HG02943 (cell line): ENCODE results near the gene SDF4.

Source experiments
- ATAC-seq: cut with Tn5 transposase; IDR thresholded peaks from one replicate; pipeline ENCODE4 v1.9.1; 2021; ENCODE audit warnings: mild to moderate bottlenecking, low read depth, moderate library complexity; ENCODE audit not compliant: unreplicated experiment

The SDF4 gene

GRCh38 chr1:1216770-1217620 lies 14.8 kb downstream of the SDF4 start:
- ATAC-seq: no peak

- no peak for ATAC-seq
These were observed 15.8 kb downstream of the SDF4 start for GRCh38 chr1:1215881-1216605.

- no peak for ATAC-seq
These were observed 16.6 kb downstream of the SDF4 start for GRCh38 chr1:1215080-1215676.

GRCh38 chr1:1213345-1214265 lies 18.2 kb downstream of the SDF4 start, which contains the start of gene TNFRSF4:
Gene TNFRSF4 (minus strand): TSS chr1:1214153. CDS start chr1:1214127, 26 bp downstream.
- no peak for ATAC-seq

GRCh38 chr1:1212780-1213344 lies 18.9 kb downstream of the SDF4 start:
- no peak for ATAC-seq

GRCh38 chr1:1211541-1212441 lies 20.0 kb downstream of the SDF4 start:
- ATAC-seq: no peak

GRCh38 chr1:1210726-1211540 lies 20.9 kb downstream of the SDF4 start:
- ATAC-seq: no peak

GRCh38 chr1:1208713-1209433 lies 22.9 kb downstream of the SDF4 start:
- ATAC-seq: no peak

- ATAC-seq: no peak
These were observed 24.3 kb downstream of the SDF4 start for GRCh38 chr1:1207571-1207892.

GRCh38 chr1:1206966-1207531 lies 24.8 kb downstream of the SDF4 start:
- ATAC-seq: no peak

GRCh38 chr1:1206376-1206965 lies 25.3 kb downstream of the SDF4 start, which contains the start of gene TNFRSF18:
Gene TNFRSF18 (minus strand): TSS chr1:1206592. CDS start chr1:1206571, 21 bp downstream.
- no peak for ATAC-seq

- no peak for ATAC-seq
These were observed 25.9 kb downstream of the SDF4 start for GRCh38 chr1:1205769-1206375.

- ATAC-seq: no peak
These were observed 26.6 kb downstream of the SDF4 start for GRCh38 chr1:1204998-1205768.

- no peak for ATAC-seq
These were observed 27.3 kb downstream of the SDF4 start for GRCh38 chr1:1204425-1204920.
